NOMO-1 treated with dmso at 0.1 percent for 144 hours (cell line): Measurements from ENCODE around the gene LEMD2.

Experiments
- DNase-seq: peaks from one replicate; lab custom pipeline; 2025; ENCODE audit not compliant: unreplicated experiment; lab: John Stamatoyannopoulos, UW

Gene LEMD2

GRCh38 chr6:33757906-33758305 is 31.0 kb downstream of the LEMD2 start:
- DNase-seq, result no peak

- no peak for DNase-seq
These were observed 31.8 kb downstream of the LEMD2 start for GRCh38 chr6:33757113-33757512.

- no peak for DNase-seq
These were observed 32.5 kb downstream of the LEMD2 start for GRCh38 chr6:33756211-33756954.

- no peak for DNase-seq
These were observed 33.7 kb downstream of the LEMD2 start for GRCh38 chr6:33755070-33755869.

DNA sequence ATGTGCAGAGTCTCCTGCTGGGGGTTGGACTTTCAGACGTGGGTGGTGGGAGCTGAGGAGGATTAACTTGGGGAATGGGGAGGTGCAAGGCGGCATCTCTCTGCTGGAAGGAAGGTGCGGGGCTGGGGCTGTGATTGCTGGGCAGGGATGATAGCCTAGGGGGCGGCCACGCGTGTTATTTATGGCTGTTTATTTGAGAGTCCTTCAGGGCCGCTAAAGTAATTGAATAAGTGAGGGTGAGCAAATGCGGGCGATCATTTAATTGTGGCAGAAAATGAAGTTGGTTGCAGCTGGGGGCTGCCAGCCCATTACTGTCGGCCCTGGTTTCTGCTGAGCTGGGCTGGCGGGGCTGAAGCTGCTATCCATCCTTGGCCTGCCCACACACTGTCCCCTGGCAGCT is 34.7 kb downstream of the LEMD2 start:
- no peak for DNase-seq

GRCh38 chr6:33752646-33753015 is 36.3 kb downstream of the LEMD2 start:
- DNase-seq, result no peak

GRCh38 chr6:33751771-33752645 is 36.9 kb downstream of the LEMD2 start:
- no peak for DNase-seq

DNA sequence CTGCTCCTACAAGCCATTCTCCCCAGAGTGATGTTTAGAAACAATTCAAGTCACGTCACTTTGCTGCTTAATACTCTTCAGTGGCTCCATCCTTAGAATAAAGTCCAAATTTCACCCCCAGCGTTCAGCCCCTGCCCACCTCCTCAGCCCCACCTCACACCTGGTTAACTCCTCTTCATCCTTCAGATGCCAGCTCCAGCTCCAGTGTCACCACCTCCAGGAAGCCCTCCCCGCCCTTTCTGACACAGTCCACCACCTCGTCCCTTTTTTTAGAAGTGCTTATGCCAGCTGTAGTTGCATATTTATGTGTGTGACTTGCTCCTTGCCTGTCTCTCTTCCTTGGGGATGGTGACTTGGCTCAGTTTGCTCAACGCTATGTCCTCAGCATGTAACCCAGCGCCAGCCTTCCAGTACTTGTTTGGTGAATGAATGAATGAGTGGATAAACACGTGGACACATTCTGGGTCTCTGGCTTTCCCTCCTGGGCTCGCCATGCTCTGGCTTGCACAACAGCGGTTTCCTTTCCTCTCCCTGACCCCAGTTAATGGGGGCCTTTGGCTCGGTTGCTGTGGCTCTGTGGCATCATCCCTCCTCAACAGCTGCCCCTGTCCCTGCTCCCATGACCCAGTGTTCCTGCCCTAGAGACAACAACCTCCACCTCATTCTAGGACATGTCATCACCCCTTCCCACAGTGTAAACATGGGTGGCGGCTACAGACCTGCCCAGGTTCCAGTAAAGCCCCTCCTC is 38.5 kb downstream of the LEMD2 start:
- DNase-seq, result no peak

DNA sequence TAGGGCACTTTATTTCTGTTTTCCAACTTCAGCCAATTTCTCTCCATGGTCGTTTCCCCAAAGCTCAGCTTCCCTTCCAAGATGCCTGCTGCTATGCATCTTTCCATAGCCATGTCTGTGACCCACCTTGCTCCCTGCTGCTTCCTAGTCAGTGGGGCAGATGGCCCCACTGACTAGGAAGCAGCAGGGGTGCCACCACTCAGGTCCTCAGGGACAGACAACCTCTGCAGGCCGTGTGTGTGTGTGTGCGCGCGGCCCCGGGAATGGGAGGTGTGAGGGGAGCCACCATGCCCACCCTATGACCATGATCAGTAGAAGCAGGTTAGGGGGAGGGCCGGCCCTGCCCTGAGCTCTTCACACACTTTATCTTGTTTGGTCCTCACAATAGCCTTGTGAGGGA is 39.5 kb downstream of the LEMD2 start:
- DNase-seq, result no peak

DNA sequence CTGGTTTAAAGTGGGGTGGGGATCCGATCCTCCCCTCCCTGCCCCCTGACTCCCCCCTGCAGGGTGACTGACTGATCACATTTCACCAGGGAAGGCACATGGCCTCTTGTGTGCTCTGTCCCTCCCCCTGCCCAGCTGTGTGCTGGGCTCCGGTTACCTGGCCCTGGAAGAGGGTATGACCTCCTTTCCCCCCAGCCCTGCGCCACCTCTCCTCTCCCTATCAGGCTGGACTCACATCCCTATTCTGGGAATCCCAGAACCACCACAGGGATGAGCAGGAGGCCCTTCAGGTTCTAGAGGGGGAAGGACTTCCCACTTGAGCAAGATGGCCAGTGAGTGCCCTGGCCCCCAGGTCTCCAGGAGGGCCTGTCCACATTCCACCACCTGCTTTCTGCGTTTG is 40.1 kb downstream of the LEMD2 start:
- no peak for DNase-seq

- no peak for DNase-seq
These were observed 41.1 kb downstream of the LEMD2 start for GRCh38 chr6:33747823-33748222.

- no peak for DNase-seq
These were observed 42.3 kb downstream of the LEMD2 start, which contains the start of gene IP6K3 for GRCh38 chr6:33746651-33747100. Gene IP6K3 (minus strand): TSS chr6:33746905. CDS start chr6:33735476, 11,429 bp downstream.

DNA sequence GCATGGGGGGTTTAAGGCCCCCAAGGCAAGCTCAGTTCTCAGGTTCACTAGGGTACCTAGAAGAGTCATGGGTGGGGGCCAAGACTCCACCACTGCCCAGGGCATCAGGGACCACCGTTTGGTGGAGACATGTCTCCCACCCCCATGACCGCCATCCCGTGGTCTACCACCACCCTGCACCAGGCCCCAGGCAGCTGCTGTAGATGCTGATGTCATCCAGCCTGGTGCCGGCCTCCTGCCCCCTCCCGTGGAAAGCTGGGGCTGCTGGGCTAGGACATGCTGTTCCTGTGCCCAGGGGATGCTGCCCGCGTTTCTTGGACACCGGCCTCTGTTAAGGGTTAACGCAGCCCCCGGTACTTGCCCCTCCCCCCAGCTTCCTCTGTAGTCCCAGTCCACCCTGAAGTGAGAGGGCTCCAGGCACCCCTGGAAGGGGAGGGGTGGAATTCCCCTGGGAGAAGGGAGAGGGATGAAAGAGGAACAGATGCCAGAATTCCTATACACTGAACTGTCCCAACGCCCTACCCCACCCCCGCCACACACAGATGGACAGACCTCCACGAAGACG is 42.8 kb downstream of the LEMD2 start:
- DNase-seq, result no peak

DNA sequence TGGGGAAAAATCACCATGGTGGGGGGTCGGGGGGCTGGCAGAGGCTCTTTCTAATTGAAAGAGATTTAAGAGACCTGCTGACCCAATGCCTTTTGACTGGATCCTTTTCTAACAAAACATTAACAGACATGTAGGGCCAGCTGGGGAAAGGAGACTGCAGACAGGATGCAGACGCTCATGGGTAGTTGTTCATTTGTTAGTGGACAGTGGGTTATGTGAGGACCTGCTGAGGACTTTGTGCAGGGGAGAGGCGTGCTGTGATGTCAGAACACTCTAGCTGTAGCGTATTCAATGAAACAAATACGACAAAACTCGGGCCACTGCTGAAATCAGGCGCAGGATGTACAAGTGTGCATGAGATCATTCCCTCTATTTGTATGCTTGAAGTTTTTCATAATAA is 43.4 kb downstream of the LEMD2 start:
- no peak for DNase-seq

GRCh38 chr6:33744895-33745546 is 43.9 kb downstream of the LEMD2 start:
- DNase-seq, result no peak

GRCh38 chr6:33744001-33744848 is 44.7 kb downstream of the LEMD2 start:
- DNase-seq, result peak; percentile 17

- no peak for DNase-seq
These were observed 46.1 kb downstream of the LEMD2 start for GRCh38 chr6:33742837-33743236.

DNA sequence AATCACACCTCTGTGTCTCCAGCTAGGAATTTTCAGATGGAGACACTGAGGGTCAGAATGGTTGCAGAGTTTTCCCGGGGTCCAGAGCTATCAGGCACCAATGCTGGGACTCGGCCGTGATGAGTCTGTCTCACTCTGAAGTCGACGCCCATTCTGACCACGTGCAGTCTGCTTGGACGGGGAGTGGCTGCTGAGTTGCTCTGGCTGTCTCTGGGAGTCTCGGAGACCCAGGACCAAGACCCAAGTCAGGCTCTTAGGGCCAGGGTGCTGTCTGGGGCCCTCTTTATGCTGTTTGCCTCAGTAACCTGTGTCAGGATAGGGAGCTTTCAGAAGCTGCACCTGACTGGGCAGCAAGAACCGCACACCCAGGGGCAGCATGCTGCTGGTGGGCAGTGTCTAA is 46.8 kb downstream of the LEMD2 start:
- DNase-seq, result no peak

DNA sequence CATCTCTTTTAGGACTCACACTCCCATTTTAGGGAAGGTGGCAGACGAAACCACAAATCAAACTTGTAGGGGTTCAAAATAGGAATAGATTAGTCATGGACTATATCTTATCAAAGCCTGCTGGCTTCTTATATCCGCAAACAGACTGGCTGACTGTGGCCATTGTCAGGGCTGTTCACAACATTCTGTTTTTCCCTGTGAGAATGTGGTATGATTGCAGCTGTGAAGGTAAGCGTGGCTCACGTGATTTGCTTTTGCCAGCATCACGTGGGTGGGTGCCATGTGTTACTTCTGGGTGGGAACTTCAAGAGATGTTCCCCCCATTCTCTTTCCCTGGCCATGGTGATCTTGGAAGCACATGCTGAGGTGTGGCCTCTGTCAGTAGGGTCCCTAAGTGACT is 48.1 kb downstream of the LEMD2 start:
- DNase-seq, result no peak
